ENCODE results near the gene SCAP. TPM values are rescaled to one million over a fixed set of nuclear protein-coding genes. Genes with fewer than 3 reads are reported as not detected.
"Not testable (repeated sequence)": the region's sequence is repeated elsewhere in the genome, so short reads cannot be mapped to it uniquely, and the experiment has no call there.

Gene SCAP
- total and polyA plus RNA-seq, 2 of the 4 experiments (the other 2 are of a cell fraction), result 25.3 to 34.6 TPM

DNA sequence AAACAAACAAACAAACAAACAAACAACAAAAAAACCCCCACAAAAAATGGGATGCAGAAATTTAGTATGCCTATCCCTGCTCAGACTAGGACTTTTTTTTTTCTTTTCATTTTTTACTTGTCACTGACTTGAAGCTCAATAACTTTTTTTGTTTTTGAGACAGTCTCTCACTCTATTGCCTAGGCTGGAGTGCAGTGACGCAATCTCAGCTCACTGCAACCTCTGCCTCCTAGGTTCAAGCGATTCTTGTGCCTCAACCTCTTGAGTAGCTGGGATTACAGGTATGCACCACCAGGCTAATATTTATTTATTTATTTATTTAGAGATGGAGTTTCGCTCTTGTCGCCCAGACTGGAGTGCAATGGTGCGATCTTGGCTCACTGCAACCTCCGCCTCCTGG is 29.5 kb upstream of the SCAP start:
- H4K91ac ChIP-seq (ENCODE audit: insufficient read depth, low read depth, low read length); H3K27me3 ChIP-seq (ENCODE audit: control insufficient read depth, insufficient read depth, low read length); H3K4me2 ChIP-seq (ENCODE audit: low read depth, low read length); H3K9me3 ChIP-seq (ENCODE audit: control insufficient read depth, insufficient read depth, low read length); ATAC-seq (ENCODE audit: low read depth); H3K9me1 ChIP-seq (ENCODE audit: insufficient read depth, low read length); H4K5ac ChIP-seq (ENCODE audit: low read depth, low read length); H3K4me3 ChIP-seq (ENCODE audit: insufficient read depth, low read depth, low read length); H2BK5ac ChIP-seq (ENCODE audit: low read depth, low read length, poor library complexity, severe bottlenecking); H3K9ac ChIP-seq (ENCODE audit: low read depth, low read length); H2AK5ac ChIP-seq (ENCODE audit: low read depth, low read length); H2BK20ac ChIP-seq (ENCODE audit: low read depth, low read length); H3K27ac ChIP-seq (ENCODE audit: insufficient read depth, low read length); CTCF ChIA-PET; H3K4ac ChIP-seq (ENCODE audit: low read depth, low read length); H2BK120ac ChIP-seq (ENCODE audit: low read depth, low read length); BruUV-seq (replicated peaks); H2AFZ ChIP-seq (replicated peaks; ENCODE audit: low read length, poor library complexity); H2AK9ac ChIP-seq (replicated peaks; ENCODE audit: low read depth, low read length, poor library complexity); H3K18ac ChIP-seq (ENCODE audit: low read depth, low read length); POLR2A ChIA-PET (ENCODE audit: unreplicated experiment); H4K8ac ChIP-seq (ENCODE audit: low read depth in 2 of 2, low read length in 2 of 2); H2BK15ac ChIP-seq (ENCODE audit: low read depth, low read length); intact Hi-C loops (cut with micrococcal nuclease); H3K56ac ChIP-seq (ENCODE audit: extremely low read depth, insufficient read depth, low read length); H3K23ac ChIP-seq (ENCODE audit: low read depth, low read length); in situ Hi-C loops (cut with MboI; ENCODE audit: low sequenced_read_pairs); dilution Hi-C loops (cut with HindIII; ENCODE audit: low sequenced_read_pairs, unreplicated experiment); H3K14ac ChIP-seq (replicated peaks; ENCODE audit: low read depth, low read length); DNase-seq; H3K4me1 ChIP-seq (ENCODE audit: control insufficient read depth, insufficient read depth, low read length); H4K20me1 ChIP-seq (ENCODE audit: insufficient read depth, low read length): not testable (repeated sequence)
- peaks cover 7 to 18% of the 10 kb centered on the region in 2 experiments; a peak in 3 of 4 replicates for H3K79me1 ChIP-seq (ENCODE audit: low read depth in 1 of 2, low read length in 2 of 2)
- WGBS, 2 experiments (ENCODE audit: extremely low coverage in 2 of 2, insufficient read length in 1 of 2), result no CpG with 5 or more reads among the region's 6 CpGs
- H3K36me3 ChIP-seq (ENCODE audit: control insufficient read depth, insufficient read depth, low read length), result peaks cover 36% of the 10 kb centered on the region
- peak; percentile 31; the same call in 1 of the 2 replicates for TF ChIP-seq CEBPB (IDR thresholded peaks at IDR 0.05; ENCODE audit: low read depth, low read length)

All from IMR-90 (cell line).